Uterus (tissue), 4 donors: ENCODE measurements around the gene TRPC4. TPM values are rescaled to one million over a fixed set of nuclear protein-coding genes. Genes with fewer than 3 reads are reported as not detected.

Experiments used
- DNase-seq, 2 donors: peaks; one replicate each; pipeline ENCODE4 v3.0.0-alpha.2; 2019 to 2020
- H3K27ac ChIP-seq, 2 donors: fragments of 200-600 bp; sonication (generic); 1 replicate in 1 of 2; 2 replicates in 1 of 2; pipeline ENCODE4 v1.5.1; 2016 to 2018
- H3K27me3 ChIP-seq, 2 donors: fragments of 200-600 bp; sonication (generic); one replicate each; pipeline ENCODE4 v1.5.1; 2018 to 2019; ENCODE audit warnings: control low read depth in 1 of 2
- H3K36me3 ChIP-seq, 2 donors: fragments of 200-600 bp; sonication (generic); one replicate each; pipeline ENCODE4 v1.5.1; 2019; ENCODE audit warnings: control low read depth in 1 of 2
- H3K4me1 ChIP-seq, 2 donors: fragments of 200-600 bp; sonication (generic); one replicate each; pipeline ENCODE4 v1.5.1; 2018 to 2019; ENCODE audit warnings: control low read depth in 1 of 2
- H3K4me3 ChIP-seq, 2 donors: fragments of 200-600 bp; sonication (generic); 1 replicate in 1 of 2; 2 replicates in 1 of 2; pipeline ENCODE4 v1.5.1; 2018 to 2019; ENCODE audit warnings: mild to moderate bottlenecking in 1 of 2
- H3K9me3 ChIP-seq, 2 donors: fragments of 200-600 bp; sonication (generic); one replicate each; pipeline ENCODE4 v1.5.1; 2019; ENCODE audit warnings: control low read depth in 1 of 2
- CTCF ChIP-seq, 4 experiments: fragments of 200-600 bp in 2 of 4; fragments of 450-650 bp in 2 of 4; sonication (generic) in 2 of 4; IDR thresholded peaks; one replicate each; pipeline ENCODE4 v1.5.1; 2016 to 2019; ENCODE audit warnings: antibody characterized with exemption in 4 of 4, mild to moderate bottlenecking in 2 of 4, moderate library complexity in 1 of 4
- POLR2A ChIP-seq, 2 donors: fragments of 450-650 bp; IDR thresholded peaks; one replicate each; pipeline ENCODE4 v1.6.1; 2016; ENCODE audit warnings: antibody characterized with exemption in 2 of 2, mild to moderate bottlenecking in 1 of 2, moderate library complexity in 1 of 2
- intact Hi-C: fragments of 100-400 bp; cut with DNase I; formaldehyde crosslinking; loops from one replicate; pipeline ENCODE4 v1.15.1; 2023; ENCODE audit warnings: low total_unique reads
- total RNA-seq, 4 donors: library from RNA; depleted of rRNA in 3 of 4; stranded (reverse); fragments of >200 nt in 3 of 4; gene quantifications; one replicate each; pipeline versions ENCODE4 v1.1.0 to v1.2.4, GENCODE V29; 2014 to 2023
- donor health status: DM: yes; HTN: yes; CAD: no.

The TRPC4 gene
- total RNA-seq, 4 donors from 2014 or later, result 2.4 to 13.4 (median 12.9) TPM

GRCh38 chr13:37656247-37656940 is 213.2 kb downstream of the TRPC4 start:
- TF ChIP-seq CTCF (IDR thresholded peaks at IDR 0.05) (no peak), POLR2A (IDR thresholded peaks at IDR 0.05) (no peak)
- Histone ChIP-seq H3K27me3 (no peaks in the 10 kb centered on the region), H3K9me3 (no peaks in the 10 kb centered on the region), H3K4me1 (no peaks in the 10 kb centered on the region), H3K36me3 (no peaks in the 10 kb centered on the region), H3K27ac (no peak overlapping the region), H3K4me3 (no peak overlapping the region)
- intact Hi-C loops, result no loop called here
- no peak for DNase-seq

DNA sequence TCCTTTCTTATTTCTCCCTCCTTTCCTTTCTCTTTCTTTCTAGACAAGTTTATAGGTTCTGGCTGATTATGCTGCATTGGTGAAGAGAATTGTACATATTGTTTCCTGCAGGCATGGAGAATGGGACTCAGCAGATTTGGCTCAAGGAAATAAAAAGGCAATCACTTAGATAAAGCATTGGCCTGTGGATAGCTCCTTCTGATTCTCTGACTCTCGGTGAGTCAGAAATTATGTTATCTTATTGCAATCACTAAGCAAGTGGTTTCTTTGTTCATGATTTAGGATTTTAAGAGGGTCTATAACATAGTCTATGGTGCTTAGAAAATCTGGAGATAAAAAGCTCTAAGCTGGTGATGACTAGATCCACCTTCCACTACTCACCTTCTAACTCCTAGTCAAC is 217.0 kb downstream of the TRPC4 start:
- intact Hi-C loops, result no loop called here

GRCh38 chr13:37651891-37652290 is 217.7 kb downstream of the TRPC4 start:
- H3K27ac ChIP-seq, result no peak overlapping the region
- H3K36me3 ChIP-seq, result no peaks in the 10 kb centered on the region
- no peak overlapping the region for H3K4me3 ChIP-seq
- H3K4me1 ChIP-seq, result no peaks in the 10 kb centered on the region
- DNase-seq, result no peak
- no peaks in the 10 kb centered on the region for H3K9me3 ChIP-seq
- TF ChIP-seq CTCF (IDR thresholded peaks at IDR 0.05) (no peak), POLR2A (IDR thresholded peaks at IDR 0.05) (no peak)
- intact Hi-C loops, result no loop called here
- H3K27me3 ChIP-seq, result no peaks in the 10 kb centered on the region

More for the DNA sequence above, 217.0 kb downstream of the TRPC4 start:
- Histone ChIP-seq H3K4me1 (no peaks in the 10 kb centered on the region), H3K27ac (no peak overlapping the region), H3K4me3 (no peak overlapping the region), H3K36me3 (no peaks in the 10 kb centered on the region), H3K27me3 (no peaks in the 10 kb centered on the region), H3K9me3 (no peaks in the 10 kb centered on the region)
- no peak for DNase-seq
- no peak for TF ChIP-seq CTCF (IDR thresholded peaks at IDR 0.05)
- no peak for TF ChIP-seq POLR2A (IDR thresholded peaks at IDR 0.05)

DNA sequence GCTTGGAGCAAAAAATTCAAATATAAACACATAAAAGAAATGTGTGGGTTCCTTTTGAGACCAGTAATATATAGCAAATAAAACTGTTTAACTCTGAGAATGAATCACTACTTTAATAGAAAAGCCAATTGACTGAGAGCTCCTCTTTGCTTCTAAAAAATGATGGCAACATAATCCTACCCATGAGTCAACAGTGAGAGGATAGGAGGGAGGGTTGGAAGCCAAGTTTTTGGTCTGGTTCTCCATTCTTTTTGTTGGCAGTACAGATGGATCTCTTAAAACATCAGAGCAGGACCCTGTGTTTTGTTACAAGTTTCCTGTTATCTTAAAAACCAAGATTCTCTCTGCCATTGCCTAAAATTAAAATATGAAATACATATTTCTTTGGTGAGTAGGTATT is 221.0 kb downstream of the TRPC4 start:
- no peak for DNase-seq
- intact Hi-C loops, result no loop called here

More for the DNA sequence above, 221.0 kb downstream of the TRPC4 start:
- Histone ChIP-seq H3K4me3 (no peak overlapping the region), H3K27me3 (no peaks in the 10 kb centered on the region), H3K27ac (no peak overlapping the region), H3K4me1 (no peaks in the 10 kb centered on the region), H3K9me3 (no peaks in the 10 kb centered on the region), H3K36me3 (no peaks in the 10 kb centered on the region)
- TF ChIP-seq POLR2A (IDR thresholded peaks at IDR 0.05), result no peak
- no peak for TF ChIP-seq CTCF (IDR thresholded peaks at IDR 0.05)
